Germinal center (tissue), 1 donor: ENCODE measurements around the gene FBXO22.
"Not testable (repeated sequence)": the region's sequence is repeated elsewhere in the genome, so short reads cannot be mapped to it uniquely, and the experiment has no call there.

Experiments
- DNase-seq: peaks from one replicate; pipeline ENCODE4 v3.0.0; 2012; ENCODE audit warnings: mixed read lengths, low spot score

The FBXO22 gene

GRCh38 chr15:75981149-75981815 is 77.6 kb downstream of the FBXO22 start:
- no peak for DNase-seq

GRCh38 chr15:75982468-75982867 is 78.8 kb downstream of the FBXO22 start:
- no peak for DNase-seq

DNA sequence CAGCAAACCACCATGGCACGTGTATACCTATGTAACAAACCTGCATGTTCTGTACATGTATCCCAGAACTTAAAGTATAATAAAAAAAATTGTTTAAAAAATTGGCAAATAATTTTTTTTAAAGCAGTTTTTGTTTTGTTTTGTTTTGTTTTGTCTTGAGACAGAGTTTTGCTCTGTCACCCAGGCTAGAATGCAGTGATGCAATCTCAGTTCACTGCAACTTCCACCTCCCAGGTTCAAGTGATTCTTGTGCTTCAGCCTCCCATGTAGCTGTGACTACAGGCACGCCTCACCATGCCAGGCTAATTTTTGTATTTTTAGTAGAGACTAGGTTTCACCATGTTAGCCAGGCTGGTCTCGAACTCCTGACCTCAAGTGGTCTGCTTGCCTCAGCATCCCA is 81.0 kb downstream of the FBXO22 start:
- DNase-seq: not testable (repeated sequence)

GRCh38 chr15:75985971-75986370 is 82.3 kb downstream of the FBXO22 start:
- DNase-seq: no peak

DNA sequence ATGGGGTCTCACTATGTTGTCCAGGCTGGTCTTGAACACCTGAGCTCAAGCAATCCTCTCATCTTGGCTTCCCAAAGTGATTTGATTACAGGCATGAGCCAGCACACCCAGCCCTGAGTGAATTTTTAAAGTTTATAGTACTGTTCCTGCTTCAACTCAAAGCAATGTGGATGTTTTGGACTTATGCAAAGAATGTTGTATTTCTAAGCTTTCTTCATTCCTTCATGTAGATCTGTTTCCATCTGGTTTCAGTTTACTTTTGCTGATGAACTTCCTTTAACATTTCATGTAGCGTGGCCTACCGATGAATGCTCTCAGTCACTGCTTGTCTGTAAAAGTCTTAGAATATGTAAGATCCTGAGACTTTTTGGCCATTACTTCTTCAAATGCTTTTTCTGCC is 85.4 kb downstream of the FBXO22 start:
- DNase-seq: no peak

DNA sequence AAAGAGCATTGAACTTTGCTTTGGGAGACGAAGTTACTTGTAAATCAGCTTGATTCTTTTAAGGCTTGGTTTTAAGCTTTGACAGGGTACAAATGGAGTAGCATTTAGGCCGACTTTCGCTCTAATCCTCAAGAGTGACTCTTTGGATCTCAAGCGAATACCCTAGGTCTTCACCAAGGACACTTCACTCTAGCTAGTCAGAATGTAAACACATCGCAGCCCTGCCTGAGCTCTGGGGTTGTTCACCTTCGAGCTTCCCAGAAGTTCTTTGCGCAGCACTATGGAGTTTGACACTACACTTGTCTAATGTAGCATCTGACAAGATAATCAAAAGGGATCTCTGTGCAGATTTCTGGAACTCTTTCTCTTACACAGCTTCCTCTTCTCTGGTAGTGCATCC is 86.2 kb downstream of the FBXO22 start:
- no peak for DNase-seq
